Measurements from ENCODE around the gene WDR18.

- TF ChIP-seq CTCF (IDR thresholded peaks at IDR 0.05) (no peak), TCF7L2 (IDR thresholded peaks at IDR 0.05; ENCODE audit: low read depth, low read length) (no peak), REST (IDR thresholded peaks at IDR 0.05; ENCODE audit: insufficient read depth in 1 of 2, low read depth in 2 of 2, low read length in 1 of 2) (no peak), POLR2AphosphoS5 (IDR thresholded peaks at IDR 0.05; ENCODE audit: low read depth, low read length) (no peak), SIN3A (IDR thresholded peaks at IDR 0.05; ENCODE audit: borderline replicate concordance, insufficient read depth, low read depth, low read length) (no peak)
Measured at GRCh38 chr19:1016647-1017114, 32.5 kb downstream of the WDR18 start.
